Medulla oblongata (tissue), 1 donor: ENCODE results near the gene CLMN.

Experiments
- DNase-seq: peaks from one replicate; pipeline ENCODE4 v3.0.0-alpha.2; 2015; ENCODE audit errors: extremely low spot score

CLMN gene

DNA sequence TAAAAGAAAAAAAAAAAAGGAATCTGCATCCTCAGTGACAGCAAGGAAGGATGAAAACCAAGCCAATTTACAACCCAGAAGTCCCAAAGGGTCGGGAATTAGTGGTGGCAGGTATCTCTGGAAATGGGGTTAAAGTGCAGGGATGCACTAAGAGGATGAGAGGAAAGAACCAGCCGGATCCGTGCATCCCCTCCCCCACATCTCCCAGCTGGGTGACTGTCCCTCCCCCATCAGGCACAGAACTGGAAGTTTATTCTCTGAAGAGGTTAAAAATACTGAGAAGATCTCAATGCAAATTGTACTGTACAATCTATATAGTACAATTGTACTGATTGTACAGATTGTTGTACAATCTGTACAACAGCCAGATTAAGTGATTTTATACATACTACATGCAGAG lies 15.4 kb downstream of the CLMN start:
- DNase-seq = no peak

DNA sequence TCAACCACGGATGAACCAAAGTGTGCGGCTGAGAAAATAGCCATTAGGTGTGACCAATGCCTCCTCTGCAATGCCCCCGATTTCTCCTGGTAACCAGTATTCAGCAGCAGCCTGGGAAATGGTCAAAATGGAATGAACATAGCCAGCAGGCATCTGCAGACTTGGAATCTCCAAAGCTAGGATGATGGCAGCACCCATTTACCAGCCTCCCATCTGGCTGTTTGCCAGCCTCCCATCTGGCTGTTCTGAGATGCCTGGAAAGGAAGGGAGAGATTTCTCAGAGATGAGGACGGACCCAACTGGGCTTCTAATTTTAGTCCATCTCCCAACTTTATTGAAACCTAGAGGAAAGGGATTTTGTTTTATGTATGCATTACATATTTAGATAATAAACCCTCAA lies 16.2 kb downstream of the CLMN start:
- DNase-seq = peak; percentile 46

DNA sequence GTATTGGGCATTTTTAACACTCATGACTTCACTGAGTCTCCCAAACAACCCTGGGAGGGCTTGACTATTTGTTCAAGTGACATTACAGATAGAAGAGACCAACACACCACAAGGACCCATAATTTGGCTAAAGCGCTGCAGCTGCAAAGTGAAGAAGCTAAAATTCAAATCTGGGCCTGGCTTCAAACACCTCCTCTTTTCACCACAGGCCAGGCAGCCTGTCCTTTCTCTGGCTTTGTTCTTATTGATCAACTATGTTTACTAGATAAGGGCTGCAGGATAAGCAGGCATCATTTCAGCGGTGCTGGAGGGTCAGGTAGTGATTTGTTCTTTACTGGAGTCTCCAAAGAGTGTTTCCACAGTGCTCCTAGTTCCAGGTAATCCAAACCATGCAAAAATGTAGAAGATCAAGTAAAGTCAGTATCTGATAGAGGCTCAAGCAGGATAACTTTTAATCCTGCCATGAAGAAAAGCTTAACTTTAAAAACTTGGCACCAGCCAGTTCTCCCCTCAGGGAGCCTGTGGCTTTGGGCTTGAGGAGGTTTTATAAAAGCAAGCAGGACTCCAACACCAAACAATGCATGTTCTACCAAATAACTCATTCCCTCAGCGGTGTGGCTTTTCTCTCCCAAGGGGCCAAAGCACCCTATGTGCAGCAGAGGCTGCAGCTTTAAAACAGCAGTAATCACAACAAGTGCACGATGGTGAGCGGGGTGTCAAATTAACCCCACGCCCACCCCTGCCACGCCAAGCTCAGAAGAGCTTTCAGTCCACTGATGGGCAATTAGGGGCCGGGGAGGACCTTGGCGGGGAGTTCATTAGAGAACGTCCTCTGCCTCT lies 16.8 kb downstream of the CLMN start:
- no peak for DNase-seq

DNA sequence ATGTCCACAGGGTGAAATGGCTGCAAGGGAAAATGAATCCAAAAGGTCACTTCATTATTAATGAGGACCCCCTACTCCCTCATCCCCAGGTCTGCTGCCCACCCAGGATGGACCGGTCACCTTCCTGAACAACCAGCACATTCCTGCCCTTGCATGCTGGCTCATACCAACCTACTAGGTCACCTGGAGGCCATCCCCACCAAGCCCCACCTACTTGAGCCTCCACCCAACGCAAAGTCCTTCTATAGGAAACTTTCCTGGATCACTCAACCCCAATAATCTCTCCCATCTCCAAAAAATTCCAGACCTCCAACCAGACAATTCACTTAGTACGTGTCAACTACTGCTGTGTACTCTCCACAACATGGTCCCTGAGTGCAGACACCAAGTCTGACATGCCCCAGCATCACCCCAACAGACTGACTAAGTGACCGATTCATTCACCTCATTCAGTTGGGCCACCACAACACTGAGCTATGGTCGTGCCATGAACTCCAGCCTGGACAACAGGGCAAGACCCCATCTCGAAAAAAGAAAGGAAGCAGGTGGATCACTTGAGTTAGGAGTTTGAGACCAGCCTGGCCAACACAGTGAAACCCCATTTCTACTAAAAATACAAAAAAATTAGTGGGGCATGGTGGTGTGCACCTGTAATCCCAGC lies 18.1 kb downstream of the CLMN start:
- no peak for DNase-seq

DNA sequence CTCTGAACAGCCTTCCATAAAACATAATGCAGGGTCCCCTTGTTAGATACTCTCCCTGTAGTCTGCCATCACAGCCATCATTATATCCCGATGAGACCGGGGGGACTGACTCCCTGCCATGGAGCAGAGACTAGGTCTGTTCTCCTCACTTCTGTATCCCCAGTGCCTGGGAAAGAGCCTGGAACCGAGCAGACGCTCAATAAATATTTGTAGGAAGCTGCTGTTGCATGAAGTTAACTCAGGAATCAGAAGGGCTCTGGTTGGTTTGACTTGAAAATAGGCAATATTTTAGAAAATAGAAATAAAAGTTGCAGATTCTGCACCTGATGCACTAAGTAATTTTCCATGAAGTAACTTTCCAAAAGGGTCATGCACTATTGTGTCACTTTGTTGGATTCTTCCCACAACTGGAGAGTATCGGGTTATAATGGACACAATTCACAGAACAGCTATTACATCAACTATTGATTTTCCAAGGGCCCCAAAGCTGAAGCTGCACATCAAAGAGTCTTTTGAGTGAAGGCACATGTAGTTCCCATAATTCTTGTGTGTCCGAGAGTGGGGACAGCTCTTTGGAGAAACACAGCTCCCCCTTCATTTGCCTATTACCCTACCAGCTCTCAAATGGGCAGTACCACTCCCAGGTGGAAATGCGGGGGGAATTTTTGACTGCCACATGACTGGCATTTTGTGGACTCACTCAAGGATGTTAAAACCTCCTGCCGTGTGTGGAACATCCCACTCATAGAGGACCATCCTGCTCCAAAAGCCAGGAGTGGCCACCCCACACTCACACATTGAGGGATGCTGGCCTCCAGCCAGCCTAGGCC lies 18.8 kb downstream of the CLMN start:
- peak; percentile 82 for DNase-seq

DNA sequence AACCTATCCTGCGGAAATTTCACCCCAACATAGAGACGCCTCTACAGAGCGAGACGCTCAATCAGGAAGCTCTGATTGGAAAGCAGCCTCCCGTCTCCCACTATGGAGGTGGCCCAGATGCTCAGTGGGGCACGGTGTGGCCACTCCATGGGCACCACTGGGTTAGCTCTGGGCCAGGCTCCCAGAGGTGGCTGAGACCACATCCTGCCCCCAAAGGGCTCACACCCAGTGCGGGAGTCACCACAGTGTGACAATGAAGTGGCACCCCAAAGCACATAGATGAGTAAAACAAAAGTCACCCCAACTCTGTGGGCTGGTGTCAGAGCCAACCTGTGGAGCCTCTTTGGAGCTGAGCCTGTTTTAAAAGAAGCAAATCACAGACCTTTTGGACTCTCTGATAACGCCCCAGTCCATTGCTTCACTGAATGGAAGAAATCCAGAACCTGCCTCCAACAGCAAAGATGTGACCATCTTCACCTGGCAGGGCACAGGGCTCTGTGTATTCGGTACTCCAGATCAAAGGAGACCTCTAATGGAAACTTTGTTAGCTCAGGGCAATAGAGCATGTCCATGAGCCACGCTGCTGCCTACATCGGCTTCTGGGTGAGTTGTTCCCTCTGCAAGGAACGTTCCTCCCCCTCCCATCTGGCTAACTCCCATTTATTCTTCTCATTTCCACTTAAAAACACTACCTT lies 19.6 kb downstream of the CLMN start:
- DNase-seq = no peak

DNA sequence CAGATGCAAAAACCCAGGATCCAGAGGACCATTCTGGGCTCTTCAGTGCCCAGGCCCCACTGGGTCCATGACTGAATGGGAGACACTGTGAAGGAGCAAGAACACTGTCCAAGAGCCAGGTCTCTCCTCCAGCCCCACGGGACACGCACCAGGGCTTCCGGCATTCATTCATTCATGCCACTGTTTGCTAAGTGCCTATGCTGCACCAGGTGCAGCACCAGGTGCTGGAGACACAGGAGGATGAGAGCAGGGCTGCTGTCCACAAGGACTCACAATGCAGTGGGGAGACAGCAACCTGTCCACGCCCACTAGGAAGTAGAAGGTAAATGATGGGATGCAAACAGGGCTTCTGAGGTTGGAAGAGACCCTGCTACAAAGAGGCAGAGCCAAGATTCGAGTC lies 20.4 kb downstream of the CLMN start:
- DNase-seq = no peak

DNA sequence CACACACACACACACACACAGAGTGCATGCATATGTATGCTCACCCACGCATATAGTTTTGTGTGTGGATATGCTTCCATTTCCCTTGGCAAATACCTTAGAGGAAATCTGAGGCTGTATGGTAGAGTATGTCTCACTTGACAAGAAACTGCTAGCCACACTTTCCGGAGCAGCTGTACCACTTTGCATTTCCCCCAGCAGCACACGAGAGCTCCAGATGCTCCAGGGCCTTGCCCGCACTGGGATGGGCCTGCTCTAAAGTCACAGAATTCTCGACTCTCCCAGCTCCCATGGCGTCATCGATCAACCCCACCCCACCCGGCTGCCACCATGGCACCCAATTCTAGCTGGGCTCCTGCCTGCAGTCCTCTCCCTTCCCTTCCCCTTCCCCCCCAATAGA lies 21.9 kb downstream of the CLMN start:
- no peak for DNase-seq

DNA sequence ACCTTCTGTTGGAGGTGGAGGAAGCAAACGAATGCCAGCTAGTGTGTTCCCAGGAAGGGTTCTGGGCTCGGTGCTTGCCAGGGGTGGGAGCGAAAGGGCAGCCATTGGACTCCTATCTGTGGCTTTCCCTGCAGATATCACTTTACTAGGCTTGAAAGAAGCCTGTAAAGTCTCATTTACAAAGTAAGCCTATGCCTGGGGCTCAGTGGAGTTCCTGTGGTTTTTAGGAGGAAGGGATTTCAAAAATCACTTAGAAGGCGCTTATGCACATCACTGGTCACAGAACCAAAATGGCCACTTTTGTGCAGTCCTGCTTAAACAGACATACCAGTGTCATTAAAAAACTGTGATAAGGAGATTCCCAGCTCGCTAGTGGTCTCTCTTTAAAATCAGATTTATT lies 22.7 kb downstream of the CLMN start:
- no peak for DNase-seq

DNA sequence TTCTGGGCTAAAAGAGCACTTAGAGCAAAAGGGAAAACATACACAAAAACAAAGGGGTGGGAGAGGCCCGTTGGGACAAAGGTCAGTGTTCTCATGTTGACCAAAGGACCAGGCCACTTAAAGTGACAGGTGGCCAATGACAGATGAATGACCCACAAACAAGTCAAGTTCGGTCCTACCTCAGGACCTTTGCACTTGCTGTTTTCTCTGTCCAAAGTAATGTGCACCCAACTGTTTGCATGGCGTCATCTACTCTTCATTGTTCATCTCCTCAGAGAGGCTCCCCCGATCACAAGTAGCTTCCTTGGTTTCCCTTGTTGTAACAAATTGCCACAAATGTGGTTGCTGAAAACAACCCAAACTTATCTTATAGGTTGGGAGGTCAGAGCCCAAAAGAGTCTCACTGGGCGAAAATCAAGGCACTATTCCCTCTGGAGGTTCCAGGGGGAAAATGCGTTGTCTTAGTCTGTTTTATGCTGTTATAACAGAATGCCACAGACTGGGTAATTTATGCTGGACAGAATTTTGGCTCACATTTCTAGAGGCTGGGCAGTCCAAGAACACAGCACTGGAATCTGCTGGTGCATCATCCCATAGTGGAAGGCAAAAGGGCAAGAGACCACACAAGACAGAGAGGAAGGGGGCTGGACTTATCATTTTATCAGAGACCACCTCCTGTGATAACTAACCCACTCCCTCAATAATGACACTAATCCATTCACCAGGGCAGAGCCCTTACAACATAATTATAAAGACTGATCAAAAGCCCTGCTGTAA lies 23.9 kb downstream of the CLMN start:
- DNase-seq = no peak

DNA sequence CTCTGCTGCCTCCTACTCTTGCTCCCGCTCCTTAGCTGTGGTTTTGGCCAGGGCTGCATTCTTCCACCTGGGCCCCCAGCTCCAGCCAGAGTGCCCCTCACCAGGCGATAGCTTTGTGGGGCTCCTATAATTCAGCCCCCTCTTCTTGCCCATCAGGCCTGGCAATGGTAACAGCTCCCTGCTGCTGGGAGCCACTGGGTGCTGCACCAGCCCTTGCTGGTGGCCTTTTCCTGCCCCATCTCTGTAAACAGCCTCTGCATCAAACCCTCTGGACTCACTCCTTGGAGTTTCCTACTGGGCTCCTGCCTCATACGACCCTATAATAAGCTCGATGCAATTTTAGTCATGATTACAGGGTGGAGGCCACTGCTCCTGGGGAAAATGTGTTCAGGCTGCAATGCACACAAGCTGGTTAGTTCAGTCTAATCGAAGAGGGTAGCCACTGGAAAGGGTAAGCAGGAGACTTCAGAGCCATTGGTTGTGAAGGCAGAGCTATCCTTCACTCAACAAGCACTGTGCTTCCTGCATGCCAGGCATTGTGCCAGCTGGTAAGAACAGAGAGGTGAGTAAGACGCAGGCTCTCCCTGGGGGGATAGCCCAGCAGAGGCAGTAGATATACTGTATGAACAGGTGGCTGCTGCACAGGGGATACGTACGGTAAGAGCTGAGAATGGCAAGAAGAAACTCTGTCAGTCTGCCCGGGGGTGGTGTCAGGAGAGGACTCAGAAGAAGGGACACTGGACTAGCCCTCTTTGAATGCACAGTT lies 24.7 kb downstream of the CLMN start:
- DNase-seq = no peak

DNA sequence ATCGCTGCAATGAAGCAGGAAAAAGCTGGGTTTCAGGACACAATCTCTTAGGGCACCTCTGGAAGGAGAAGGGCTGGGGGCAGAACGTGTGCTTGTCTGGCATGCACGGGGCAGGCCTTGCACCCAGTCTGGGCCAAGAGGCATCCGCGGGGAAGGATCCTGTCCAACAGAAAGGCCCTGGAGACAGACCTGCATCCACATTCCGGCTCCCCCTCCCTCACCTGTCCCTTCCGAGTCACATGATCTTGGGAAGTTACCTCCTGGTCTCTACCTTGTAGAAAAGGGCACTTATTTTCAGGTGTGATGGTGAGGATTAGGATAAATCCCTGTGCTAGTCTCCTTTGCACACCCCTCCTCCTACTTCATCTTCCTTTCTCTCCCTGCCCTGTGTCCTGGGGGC lies 25.4 kb downstream of the CLMN start:
- DNase-seq = no peak

DNA sequence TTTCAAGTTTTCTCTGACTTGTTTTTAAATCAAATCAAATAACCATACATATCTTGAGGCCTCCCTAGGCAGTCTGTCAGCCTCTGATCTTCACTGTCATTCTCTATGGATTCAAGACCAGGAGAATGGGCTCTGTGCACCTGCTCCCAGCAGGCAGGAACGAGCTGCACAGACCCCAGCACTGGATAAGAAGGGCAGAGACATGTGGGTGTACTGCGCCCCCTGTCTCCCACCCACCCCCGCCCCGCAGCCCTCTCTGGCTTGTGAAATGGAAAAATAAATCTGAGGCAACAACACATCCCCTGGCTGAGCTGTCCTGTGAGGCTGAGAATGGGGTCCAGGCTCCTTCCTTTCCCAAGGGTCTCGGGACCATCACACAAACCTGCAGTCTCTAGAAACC lies 26.3 kb downstream of the CLMN start:
- DNase-seq = no peak

DNA sequence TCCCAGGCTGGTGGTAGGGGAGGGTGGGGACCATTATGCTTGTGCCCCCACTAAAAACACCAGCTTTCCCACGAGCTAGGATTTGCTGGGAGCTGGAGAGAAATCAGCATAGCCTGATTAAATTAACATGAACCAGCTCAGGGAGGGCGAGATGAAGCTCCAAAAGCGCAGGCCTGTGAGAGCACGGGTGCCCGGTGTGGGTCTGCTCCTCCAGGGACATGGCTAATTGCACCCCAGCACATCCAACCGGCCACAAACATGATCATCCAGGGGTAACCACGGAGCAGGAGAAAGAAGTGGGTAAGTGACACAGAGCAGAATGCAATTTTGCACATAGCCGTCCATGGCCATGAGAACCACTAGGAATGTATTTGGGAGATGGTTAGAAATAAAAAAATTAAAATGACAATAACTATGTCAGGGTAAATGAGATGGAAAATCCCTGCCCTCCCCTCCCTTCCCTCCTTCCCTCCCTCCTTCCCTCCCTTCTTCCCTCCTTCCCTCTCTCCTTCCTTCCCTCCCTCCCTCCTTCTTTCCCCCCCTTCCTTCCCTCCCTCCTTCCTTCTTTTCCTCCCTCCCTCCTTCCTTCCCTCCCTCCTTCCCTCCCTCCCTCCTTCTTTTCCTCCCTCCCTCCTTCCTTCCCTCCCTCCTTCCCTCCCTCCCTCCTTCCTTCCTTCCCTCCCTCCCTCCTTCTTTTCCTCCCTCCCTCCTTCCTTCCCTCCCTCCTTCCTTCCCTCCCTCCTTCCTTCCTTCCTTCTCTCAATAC lies 26.9 kb downstream of the CLMN start:
- DNase-seq = no peak

DNA sequence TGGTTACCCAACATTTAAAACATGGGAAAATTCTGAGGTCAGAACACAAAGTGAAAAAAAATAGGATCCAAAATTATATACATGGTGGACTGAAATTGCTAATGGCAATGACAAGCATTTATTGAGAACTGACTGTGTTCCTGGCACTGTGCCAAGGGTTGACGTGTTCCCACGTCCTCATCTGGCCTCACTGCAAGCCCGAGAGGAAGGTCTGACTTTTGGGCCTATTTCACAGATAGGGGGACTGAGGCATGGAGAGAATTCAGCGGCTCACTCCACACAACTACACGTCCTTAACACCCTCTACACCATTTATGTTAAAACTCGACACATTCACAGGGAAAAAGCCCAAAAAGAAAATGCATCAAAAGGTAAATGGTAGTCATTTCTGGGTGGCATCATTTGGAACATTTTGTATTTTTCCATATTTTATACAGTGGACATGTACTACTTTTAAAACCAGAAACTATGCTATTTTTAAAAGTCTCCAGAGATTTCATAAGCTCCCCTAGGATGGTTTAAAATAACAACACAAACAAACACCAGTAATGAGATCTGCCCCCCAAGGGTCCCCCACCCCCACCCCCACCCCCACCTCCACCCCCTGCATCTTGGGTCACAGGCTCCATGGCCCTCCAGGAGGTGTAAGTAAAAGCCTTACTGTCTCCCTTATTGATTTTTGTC lies 27.7 kb downstream of the CLMN start:
- peak; percentile 59 for DNase-seq

DNA sequence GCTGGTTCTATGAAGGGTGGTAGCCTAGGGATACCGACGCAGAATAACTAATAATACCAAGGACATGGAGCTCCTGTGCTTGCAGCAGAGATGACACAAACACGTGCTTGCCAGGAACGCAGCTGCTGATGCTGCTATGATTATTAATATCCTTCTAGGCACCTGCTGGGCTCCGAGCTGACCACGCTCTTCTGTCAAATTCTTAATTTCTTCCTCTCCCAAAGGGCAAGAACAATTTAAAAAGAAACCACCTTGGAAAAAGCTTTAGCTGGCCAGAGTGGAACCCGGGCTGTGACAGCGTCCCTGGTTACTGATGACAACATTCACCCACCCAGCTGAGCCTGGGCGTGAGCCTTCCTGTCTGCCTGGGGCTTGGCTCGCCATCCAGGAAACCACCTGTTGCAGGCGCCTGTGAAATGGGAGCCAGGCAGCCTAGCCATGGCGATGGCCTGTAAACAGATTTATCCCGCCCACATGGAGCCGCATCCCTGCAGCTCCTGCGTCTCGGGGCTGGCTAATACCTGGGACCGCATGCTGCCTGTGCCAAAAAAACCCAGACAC lies 28.8 kb downstream of the CLMN start:
- DNase-seq = no peak

DNA sequence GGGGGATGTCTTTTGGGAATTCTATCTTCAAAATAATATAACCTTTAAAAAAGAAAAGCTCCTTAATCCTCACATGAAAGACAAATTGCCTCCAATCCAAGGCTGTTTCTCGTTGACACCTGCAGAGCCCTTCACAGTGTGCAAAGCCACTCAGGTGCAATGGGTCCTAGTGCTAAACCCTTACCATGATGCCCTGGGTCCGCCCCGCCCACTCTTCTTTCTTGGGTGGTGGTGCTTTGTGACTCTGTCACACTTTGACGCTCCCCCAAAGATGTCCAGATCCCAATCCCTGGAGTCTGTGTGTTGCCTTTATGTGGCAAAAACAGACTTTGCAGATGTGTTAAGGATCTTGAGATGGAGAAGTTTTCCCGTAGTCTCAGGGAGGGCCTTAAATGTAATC lies 29.7 kb downstream of the CLMN start:
- no peak for DNase-seq

DNA sequence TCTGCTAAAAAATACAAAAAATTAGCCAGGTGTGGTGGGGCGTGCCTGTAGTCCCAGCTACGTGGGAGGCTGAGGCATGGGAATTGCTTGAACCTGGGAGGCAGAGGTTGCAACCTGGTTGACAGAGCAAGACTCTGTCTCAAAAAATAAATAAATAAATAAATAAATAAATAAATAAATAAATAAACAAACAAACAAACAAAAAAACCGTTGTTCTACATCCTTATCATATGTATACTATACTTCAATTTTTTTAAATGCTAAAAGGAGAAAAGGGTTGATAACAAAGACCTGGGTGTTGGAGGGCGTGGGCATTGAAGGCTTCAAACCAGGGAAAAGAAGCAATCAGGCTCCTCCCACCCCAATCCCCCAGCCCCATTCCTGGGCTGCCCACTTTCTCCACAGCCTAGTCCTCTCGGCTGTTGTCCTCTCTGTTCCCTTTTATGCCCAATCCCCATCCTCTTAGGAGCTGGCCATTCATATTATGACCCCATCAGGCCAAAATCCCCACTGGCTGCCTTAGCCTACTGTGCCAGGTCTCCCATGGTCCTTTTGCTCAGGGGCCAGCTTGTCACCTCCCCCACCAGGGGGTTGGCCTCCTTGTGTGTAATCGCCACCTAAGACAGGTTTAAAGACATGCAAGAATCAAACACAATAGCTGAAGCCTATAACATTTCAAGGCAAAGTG lies 30.2 kb downstream of the CLMN start:
- no peak for DNase-seq
